ENCODE measurements around the gene PHIP.

PHIP gene

DNA sequence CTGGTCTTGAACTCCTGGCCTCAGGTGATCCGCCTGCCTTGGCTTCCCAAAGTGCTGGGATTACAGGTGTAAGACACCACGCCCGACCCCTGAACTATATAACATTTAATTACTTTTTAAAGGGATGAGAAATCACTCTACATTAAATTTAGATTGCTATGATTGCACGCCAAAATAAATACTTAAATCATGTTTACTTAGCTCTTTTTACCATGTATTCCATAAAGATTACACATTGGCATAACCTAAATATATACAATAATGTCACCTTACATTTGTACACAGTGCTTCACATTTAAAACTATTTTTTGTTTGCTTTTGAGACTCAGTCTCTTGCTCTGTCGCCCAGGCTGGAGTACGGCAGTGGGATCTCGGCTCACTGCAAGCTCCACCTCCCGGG is 124.3 kb downstream of the PHIP start:
- H3K27me3 ChIP-seq (ENCODE audit: control insufficient read depth, low read length) = no peaks in the 10 kb centered on the region
- no peaks in the 10 kb centered on the region for H3K79me2 ChIP-seq (ENCODE audit: control insufficient read depth, low read length)
- H3F3A ChIP-seq (ENCODE audit: control insufficient read depth, insufficient read depth) = no peaks in the 10 kb centered on the region
- peaks cover 98% of the 10 kb centered on the region for H3K36me3 ChIP-seq (ENCODE audit: control insufficient read depth, low read length)
- no peaks in the 10 kb centered on the region for H4K20me1 ChIP-seq (ENCODE audit: control insufficient read depth, insufficient read depth, low read depth, low read length)
- no peak overlapping the region for H3K4me3 ChIP-seq (ENCODE audit: low read length)
- 0 out of 2 replicates have a peak, but pooled peaks cover 2% of the 10 kb centered on the region for H3K9me3 ChIP-seq (ENCODE audit: control insufficient read depth, insufficient read depth, low read length)
- H3K9me2 ChIP-seq (replicated peaks; ENCODE audit: control insufficient read depth, low read length) = no peaks in the 10 kb centered on the region
- no peaks in the 10 kb centered on the region for H3K4me1 ChIP-seq (ENCODE audit: control insufficient read depth, low read length)
- H3K27ac ChIP-seq (ENCODE audit: low read depth, low read length) = no peak overlapping the region
- TF ChIP-seq EZH2phosphoT487 (IDR thresholded peaks at IDR 0.05; ENCODE audit: borderline replicate concordance, low read length) = no peak
- TF ChIP-seq, protein P1, sequence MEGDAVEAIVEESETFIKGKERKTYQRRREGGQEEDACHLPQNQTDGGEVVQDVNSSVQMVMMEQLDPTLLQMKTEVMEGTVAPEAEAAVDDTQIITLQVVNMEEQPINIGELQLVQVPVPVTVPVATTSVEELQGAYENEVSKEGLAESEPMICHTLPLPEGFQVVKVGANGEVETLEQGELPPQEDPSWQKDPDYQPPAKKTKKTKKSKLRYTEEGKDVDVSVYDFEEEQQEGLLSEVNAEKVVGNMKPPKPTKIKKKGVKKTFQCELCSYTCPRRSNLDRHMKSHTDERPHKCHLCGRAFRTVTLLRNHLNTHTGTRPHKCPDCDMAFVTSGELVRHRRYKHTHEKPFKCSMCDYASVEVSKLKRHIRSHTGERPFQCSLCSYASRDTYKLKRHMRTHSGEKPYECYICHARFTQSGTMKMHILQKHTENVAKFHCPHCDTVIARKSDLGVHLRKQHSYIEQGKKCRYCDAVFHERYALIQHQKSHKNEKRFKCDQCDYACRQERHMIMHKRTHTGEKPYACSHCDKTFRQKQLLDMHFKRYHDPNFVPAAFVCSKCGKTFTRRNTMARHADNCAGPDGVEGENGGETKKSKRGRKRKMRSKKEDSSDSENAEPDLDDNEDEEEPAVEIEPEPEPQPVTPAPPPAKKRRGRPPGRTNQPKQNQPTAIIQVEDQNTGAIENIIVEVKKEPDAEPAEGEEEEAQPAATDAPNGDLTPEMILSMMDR (IDR thresholded peaks at IDR 0.05; ENCODE audit: low read depth, low read length, poor library complexity, severe bottlenecking) = no peak
- H3K4me2 ChIP-seq (ENCODE audit: low read length) = no peak overlapping the region

DNA sequence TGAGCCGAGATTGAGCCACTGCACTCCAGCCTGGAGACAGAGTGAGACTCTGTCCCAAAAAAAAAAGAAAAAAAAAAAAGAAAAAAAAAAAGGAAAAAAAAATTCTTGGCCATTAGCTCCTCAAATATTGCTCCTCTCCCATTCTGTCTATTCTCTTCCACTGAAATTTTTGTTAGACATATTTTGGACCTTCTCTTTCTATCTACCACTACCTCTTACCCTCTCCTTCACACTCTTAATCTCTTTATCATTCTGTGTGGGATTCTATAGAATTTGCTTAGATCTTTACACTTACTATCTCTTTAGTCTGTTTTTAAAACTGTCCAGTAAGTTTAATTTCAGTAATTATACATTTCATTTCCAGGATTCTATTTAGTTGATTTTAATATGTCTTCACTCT is 125.7 kb downstream of the PHIP start:
- 0 out of 2 replicates have a peak, but pooled peaks cover 2% of the 10 kb centered on the region for H3K9me3 ChIP-seq (ENCODE audit: control insufficient read depth, insufficient read depth, low read length)
- no peak for TF ChIP-seq EZH2phosphoT487 (IDR thresholded peaks at IDR 0.05; ENCODE audit: borderline replicate concordance, low read length)
- TF ChIP-seq, protein P1 (IDR thresholded peaks at IDR 0.05; ENCODE audit: low read depth, low read length, poor library complexity, severe bottlenecking) = no peak
- no peak overlapping the region for H3K27ac ChIP-seq (ENCODE audit: low read depth, low read length)
- no peak overlapping the region for H3K4me2 ChIP-seq (ENCODE audit: low read length)
- H3K36me3 ChIP-seq (ENCODE audit: control insufficient read depth, low read length) = peaks cover 98% of the 10 kb centered on the region
- no peak overlapping the region for H3K4me3 ChIP-seq (ENCODE audit: low read length)
- H3K9me2 ChIP-seq (replicated peaks; ENCODE audit: control insufficient read depth, low read length) = no peaks in the 10 kb centered on the region
- no peaks in the 10 kb centered on the region for H3K4me1 ChIP-seq (ENCODE audit: control insufficient read depth, low read length)
- no peaks in the 10 kb centered on the region for H3K27me3 ChIP-seq (ENCODE audit: control insufficient read depth, low read length)
- no peaks in the 10 kb centered on the region for H4K20me1 ChIP-seq (ENCODE audit: control insufficient read depth, insufficient read depth, low read depth, low read length)
- no peaks in the 10 kb centered on the region for H3K79me2 ChIP-seq (ENCODE audit: control insufficient read depth, low read length)
- H3F3A ChIP-seq (ENCODE audit: control insufficient read depth, insufficient read depth) = no peaks in the 10 kb centered on the region

DNA sequence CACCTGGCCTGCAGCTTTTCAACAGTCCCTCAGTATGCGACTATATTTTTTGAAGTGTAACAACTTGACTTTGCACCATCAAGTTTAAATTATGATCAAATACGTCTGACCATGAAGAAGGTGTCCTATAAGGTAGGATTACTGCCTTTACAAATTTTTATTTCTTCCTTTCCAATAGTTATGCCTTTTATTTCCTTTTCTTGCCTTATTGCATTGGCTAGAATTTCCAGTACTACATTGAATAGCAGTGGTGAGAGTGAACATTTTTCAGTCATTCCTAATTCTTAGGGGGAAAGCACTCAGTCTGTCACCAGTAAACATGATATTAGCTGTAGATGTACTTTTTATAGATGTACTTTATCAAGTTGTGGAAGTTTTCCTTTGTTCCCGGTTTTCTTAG is 129.3 kb downstream of the PHIP start:
- H3K9me3 ChIP-seq (ENCODE audit: control insufficient read depth, insufficient read depth, low read length) = 0 out of 2 replicates have a peak, but pooled peaks cover 2% of the 10 kb centered on the region
- no peaks in the 10 kb centered on the region for H4K20me1 ChIP-seq (ENCODE audit: control insufficient read depth, insufficient read depth, low read depth, low read length)
- H3K4me1 ChIP-seq (ENCODE audit: control insufficient read depth, low read length) = no peaks in the 10 kb centered on the region
- no peaks in the 10 kb centered on the region; the same call in 1 of the 2 replicates for H3F3A ChIP-seq (ENCODE audit: control insufficient read depth, insufficient read depth)
- H3K4me2 ChIP-seq (ENCODE audit: low read length) = no peak overlapping the region
- no peak overlapping the region for H3K4me3 ChIP-seq (ENCODE audit: low read length)
- no peak for TF ChIP-seq EZH2phosphoT487 (IDR thresholded peaks at IDR 0.05; ENCODE audit: borderline replicate concordance, low read length)
- TF ChIP-seq, protein P1 (IDR thresholded peaks at IDR 0.05; ENCODE audit: low read depth, low read length, poor library complexity, severe bottlenecking) = no peak
- no peaks in the 10 kb centered on the region for H3K27me3 ChIP-seq (ENCODE audit: control insufficient read depth, low read length)
- no peaks in the 10 kb centered on the region for H3K9me2 ChIP-seq (replicated peaks; ENCODE audit: control insufficient read depth, low read length)
- H3K79me2 ChIP-seq (ENCODE audit: control insufficient read depth, low read length) = no peaks in the 10 kb centered on the region
- H3K27ac ChIP-seq (ENCODE audit: low read depth, low read length) = no peak overlapping the region
- H3K36me3 ChIP-seq (ENCODE audit: control insufficient read depth, low read length) = peaks cover 98% of the 10 kb centered on the region
